GM19193 (cell line): Measurements from ENCODE around the gene HNF1B.

Experiments used
- POLR2A ChIP-seq: IDR thresholded peaks from 4 replicates; pipeline ENCODE4 v1.6.1; 2011; ENCODE audit not compliant: insufficient read depth, insufficient read length; ENCODE audit errors: extremely low read depth

Gene HNF1B

GRCh38 chr17:37676115-37676925, 68.5 kb downstream of the HNF1B start:
- no peak for TF ChIP-seq POLR2A

- no peak for TF ChIP-seq POLR2A
Observed at GRCh38 chr17:37674511-37674910, 70.3 kb downstream of the HNF1B start.

- TF ChIP-seq POLR2A = no peak
Observed at GRCh38 chr17:37673386-37673785, 71.5 kb downstream of the HNF1B start.

- no peak for TF ChIP-seq POLR2A
Observed at GRCh38 chr17:37672548-37673078, 72.2 kb downstream of the HNF1B start.

GRCh38 chr17:37671824-37672547, 72.9 kb downstream of the HNF1B start:
- no peak for TF ChIP-seq POLR2A

GRCh38 chr17:37671028-37671823, 73.6 kb downstream of the HNF1B start:
- TF ChIP-seq POLR2A = no peak

GRCh38 chr17:37667039-37667438, 77.8 kb downstream of the HNF1B start:
- no peak for TF ChIP-seq POLR2A

GRCh38 chr17:37664214-37664613, 80.6 kb downstream of the HNF1B start:
- TF ChIP-seq POLR2A = no peak

- TF ChIP-seq POLR2A = no peak
Observed at GRCh38 chr17:37662353-37662752, 82.5 kb downstream of the HNF1B start.

- no peak for TF ChIP-seq POLR2A
Observed at GRCh38 chr17:37661400-37662014, 83.4 kb downstream of the HNF1B start.

- TF ChIP-seq POLR2A = no peak
Observed at GRCh38 chr17:37659925-37660324, 84.9 kb downstream of the HNF1B start.

GRCh38 chr17:37657202-37657601, 87.7 kb downstream of the HNF1B start:
- TF ChIP-seq POLR2A = no peak

GRCh38 chr17:37651849-37652248, 93.0 kb downstream of the HNF1B start:
- no peak for TF ChIP-seq POLR2A

- TF ChIP-seq POLR2A = no peak
Observed at GRCh38 chr17:37650419-37651003, 94.3 kb downstream of the HNF1B start.
